Hepatocyte (in vitro differentiated cells): ENCODE measurements around the gene CCDC138. TPM values are rescaled to one million over a fixed set of nuclear protein-coding genes. Genes with fewer than 3 reads are reported as not detected.

Experiments
- DNase-seq: peaks from one replicate; pipeline ENCODE4 v3.0.0-alpha.2; 2016; ENCODE audit warnings: low spot score
- H2AFZ ChIP-seq: fragments of 200-600 bp; sonication (generic); 2 replicates; pipeline ENCODE4 v1.6.0; 2016; ENCODE audit warnings: antibody characterized with exemption, mild to moderate bottlenecking
- H3K27ac ChIP-seq: fragments of 200-600 bp; sonication (generic); 2 replicates; pipeline ENCODE4 v1.5.1; 2016; ENCODE audit warnings: mild to moderate bottlenecking
- H3K27me3 ChIP-seq: fragments of 200-600 bp; sonication (generic); 2 replicates; pipeline ENCODE4 v1.6.1; 2016
- H3K36me3 ChIP-seq: fragments of 200-600 bp; sonication (generic); replicated peaks from 2 replicates; pipeline ENCODE4 v1.5.1; 2016; ENCODE audit warnings: low read depth; ENCODE audit not compliant: insufficient read depth
- H3K4me1 ChIP-seq: fragments of 200-600 bp; sonication (generic); 2 replicates; pipeline ENCODE4 v1.5.1; 2016; ENCODE audit warnings: mild to moderate bottlenecking, moderate library complexity; ENCODE audit not compliant: insufficient read depth
- H3K4me2 ChIP-seq: fragments of 200-600 bp; sonication (generic); 2 replicates; pipeline ENCODE4 v1.6.0; 2016
- H3K4me3 ChIP-seq: fragments of 200-600 bp; sonication (generic); 2 replicates; pipeline ENCODE4 v1.5.1; 2016; ENCODE audit warnings: mild to moderate bottlenecking
- H3K79me2 ChIP-seq: fragments of 200-600 bp; sonication (generic); 2 replicates; pipeline ENCODE4 v1.6.0; 2017; ENCODE audit warnings: mild to moderate bottlenecking
- H3K9me2 ChIP-seq: fragments of 200-600 bp; sonication (generic); replicated peaks from 2 replicates; pipeline ENCODE4 v1.6.0; 2017; ENCODE audit warnings: mild to moderate bottlenecking; ENCODE audit not compliant: insufficient read depth
- H3K9me3 ChIP-seq: fragments of 200-600 bp; sonication (generic); 2 replicates; pipeline ENCODE4 v1.5.1; 2016; ENCODE audit warnings: low read depth, mild to moderate bottlenecking
- H4K20me1 ChIP-seq: fragments of 200-600 bp; sonication (generic); 2 replicates; pipeline ENCODE4 v1.6.0; 2016; ENCODE audit warnings: mild to moderate bottlenecking; ENCODE audit not compliant: insufficient read depth, poor library complexity, severe bottlenecking
- EZH2 ChIP-seq: fragments of 200-600 bp; sonication (generic); IDR thresholded peaks from 2 replicates; pipeline ENCODE4 v1.6.1; 2016; ENCODE audit warnings: antibody characterized with exemption, mild to moderate bottlenecking, borderline replicate concordance
- EZH2phosphoT487 ChIP-seq: fragments of 200-600 bp; sonication (generic); IDR thresholded peaks from one replicate; pipeline ENCODE4 v1.6.1; 2018; ENCODE audit warnings: antibody characterized with exemption, mild to moderate bottlenecking, low read depth, moderate library complexity; ENCODE audit not compliant: unreplicated experiment, severe bottlenecking
- WGBS: methylation state at CpG from one replicate; pipeline ENCODE4 v1.1.6; 2016; ENCODE audit warnings: low lambda C conversion rate; ENCODE audit errors: missing lambda C conversion rate; 5-methylcytosine and 5-hydroxymethylcytosine counted together
- polyA plus RNA-seq: library from polyadenylated mRNA; unstranded; fragments of >200 nt; fragmentation: Nextera tagmentation; extraction: Ambion mirVana; gene quantifications from 2 replicates; pipeline ENCODE4 v1.2.1, GENCODE V29; 2016
- small RNA-seq: library from RNA; depleted of rRNA; stranded (forward); fragments of <200 nt; gene quantifications from one replicate; pipeline ENCODE3, GENCODE V24; 2014
- total RNA-seq: library from RNA; depleted of rRNA; stranded (reverse); fragments of >200 nt; gene quantifications from 2 replicates; pipeline ENCODE4 v1.2.3, GENCODE V29; 2014
- TF ChIP-seq, protein P1 (sequence below): fragments of 200-600 bp; sonication (generic); IDR thresholded peaks from 2 replicates; pipeline ENCODE4 v1.5.1; 2016; ENCODE audit warnings: antibody characterized with exemption, mild to moderate bottlenecking; ENCODE audit not compliant: poor library complexity

Gene CCDC138
- total and polyA plus RNA-seq, 2 experiments from 2014 or later, result 2.7 to 6.6 TPM

DNA sequence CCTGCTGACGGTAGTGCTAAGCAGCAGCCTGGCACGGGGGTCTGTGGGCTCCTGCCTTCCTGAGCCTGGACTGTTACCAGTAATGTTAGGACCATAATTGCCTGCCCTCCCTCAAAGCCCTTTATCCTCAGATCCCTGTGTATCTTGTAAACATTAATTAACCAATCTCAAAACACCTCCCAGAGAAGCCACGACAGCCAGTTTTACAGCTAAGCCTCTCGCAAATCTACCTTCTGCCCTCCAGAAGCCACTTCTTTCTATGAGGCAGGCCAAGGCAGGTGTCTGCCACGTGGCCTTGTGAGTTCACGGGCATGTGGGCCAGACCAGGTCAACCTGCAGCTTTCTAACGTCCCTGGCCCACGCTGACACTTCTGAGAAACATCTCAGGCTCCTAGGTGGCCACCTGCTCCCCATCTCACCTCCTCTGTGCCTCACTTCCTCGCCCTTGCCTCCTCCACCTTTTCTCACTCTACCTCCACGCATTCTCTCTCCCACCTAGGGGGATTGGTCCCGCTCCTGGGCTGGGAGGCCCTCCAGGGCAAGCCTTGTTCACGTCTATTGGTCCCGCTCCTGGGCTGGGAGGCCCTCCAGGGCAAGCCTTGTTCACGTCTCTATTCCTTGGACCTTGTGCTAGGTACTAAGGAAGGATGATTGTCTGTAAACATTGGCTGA is 138.1 kb downstream of the CCDC138 start:
- H2AFZ ChIP-seq, result no peak overlapping the region
- no peak overlapping the region for H3K4me3 ChIP-seq
- TF ChIP-seq, protein P1, sequence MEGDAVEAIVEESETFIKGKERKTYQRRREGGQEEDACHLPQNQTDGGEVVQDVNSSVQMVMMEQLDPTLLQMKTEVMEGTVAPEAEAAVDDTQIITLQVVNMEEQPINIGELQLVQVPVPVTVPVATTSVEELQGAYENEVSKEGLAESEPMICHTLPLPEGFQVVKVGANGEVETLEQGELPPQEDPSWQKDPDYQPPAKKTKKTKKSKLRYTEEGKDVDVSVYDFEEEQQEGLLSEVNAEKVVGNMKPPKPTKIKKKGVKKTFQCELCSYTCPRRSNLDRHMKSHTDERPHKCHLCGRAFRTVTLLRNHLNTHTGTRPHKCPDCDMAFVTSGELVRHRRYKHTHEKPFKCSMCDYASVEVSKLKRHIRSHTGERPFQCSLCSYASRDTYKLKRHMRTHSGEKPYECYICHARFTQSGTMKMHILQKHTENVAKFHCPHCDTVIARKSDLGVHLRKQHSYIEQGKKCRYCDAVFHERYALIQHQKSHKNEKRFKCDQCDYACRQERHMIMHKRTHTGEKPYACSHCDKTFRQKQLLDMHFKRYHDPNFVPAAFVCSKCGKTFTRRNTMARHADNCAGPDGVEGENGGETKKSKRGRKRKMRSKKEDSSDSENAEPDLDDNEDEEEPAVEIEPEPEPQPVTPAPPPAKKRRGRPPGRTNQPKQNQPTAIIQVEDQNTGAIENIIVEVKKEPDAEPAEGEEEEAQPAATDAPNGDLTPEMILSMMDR, result no peak
- TF ChIP-seq EZH2phosphoT487 (no peak), EZH2 (no peak)
- no peaks in the 10 kb centered on the region for H3K9me2 ChIP-seq
- H3K4me1 ChIP-seq, result peaks cover 4% of the 10 kb centered on the region
- H3K79me2 ChIP-seq, result no peaks in the 10 kb centered on the region
- no peaks in the 10 kb centered on the region for H4K20me1 ChIP-seq
- no peak overlapping the region for H3K27ac ChIP-seq
- no peaks in the 10 kb centered on the region for H3K9me3 ChIP-seq
- H3K36me3 ChIP-seq, result no peaks in the 10 kb centered on the region
- 78% methylated on average over 14 of the region's 14 CpGs for WGBS
- H3K4me2 ChIP-seq, result no peak overlapping the region
- H3K27me3 ChIP-seq, result no peaks in the 10 kb centered on the region
- no peak for DNase-seq

DNA sequence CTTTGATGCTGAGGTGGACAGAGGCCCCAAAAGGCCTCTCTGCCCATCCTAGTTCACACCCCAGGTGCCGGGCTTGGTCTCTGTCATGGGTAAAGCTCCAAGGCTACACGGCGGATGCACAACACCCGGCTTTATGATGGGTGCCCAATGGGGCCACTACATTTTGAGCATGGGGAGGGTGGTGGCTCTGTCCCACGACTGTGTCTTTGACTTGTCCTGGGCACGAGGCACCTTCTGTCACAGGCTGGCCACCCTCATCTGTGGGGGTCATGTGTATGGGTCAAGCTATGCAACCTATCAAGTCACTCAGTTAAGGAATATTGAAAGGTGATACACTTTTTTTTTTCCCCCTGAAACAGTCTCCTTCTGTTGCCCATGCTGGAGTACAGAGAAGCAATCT is 138.7 kb downstream of the CCDC138 start:
- DNase-seq, result no peak
- peaks cover 4% of the 10 kb centered on the region for H3K4me1 ChIP-seq
- no peaks in the 10 kb centered on the region for H3K9me2 ChIP-seq
- WGBS, result 97% methylated on average over 6 of the region's 6 CpGs
- TF ChIP-seq EZH2 (no peak), EZH2phosphoT487 (no peak)
- TF ChIP-seq, protein P1, result no peak
- no peaks in the 10 kb centered on the region for H3K9me3 ChIP-seq
- H3K4me2 ChIP-seq, result no peak overlapping the region
- H3K79me2 ChIP-seq, result no peaks in the 10 kb centered on the region
- H3K4me3 ChIP-seq, result no peak overlapping the region
- no peak overlapping the region for H3K27ac ChIP-seq
- no peaks in the 10 kb centered on the region for H3K27me3 ChIP-seq
- H4K20me1 ChIP-seq, result no peaks in the 10 kb centered on the region
- no peak overlapping the region for H2AFZ ChIP-seq
- no peaks in the 10 kb centered on the region for H3K36me3 ChIP-seq

DNA sequence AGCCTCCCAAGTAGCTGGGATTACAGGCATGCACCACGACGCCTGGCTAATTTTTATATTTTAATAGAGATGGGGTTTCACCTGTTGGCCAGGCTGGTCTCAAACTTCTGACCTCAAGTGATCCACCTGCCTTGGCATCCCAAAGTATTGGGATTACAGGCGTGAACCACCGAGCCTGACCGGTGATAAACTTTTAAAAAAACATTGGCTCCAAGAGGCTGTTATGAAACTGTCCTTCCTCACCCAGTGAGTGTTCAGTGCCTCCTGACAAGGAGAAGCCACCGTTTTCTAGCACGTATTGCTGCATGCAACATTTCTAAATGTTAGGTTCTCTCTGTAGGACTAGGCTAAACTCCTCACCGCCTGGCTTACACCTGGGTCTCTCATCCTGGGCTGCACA is 139.2 kb downstream of the CCDC138 start:
- no peak for DNase-seq
- Histone ChIP-seq H3K4me3 (no peak overlapping the region), H3K4me1 (peaks cover 4% of the 10 kb centered on the region), H2AFZ (no peak overlapping the region), H3K4me2 (no peak overlapping the region), H3K79me2 (no peaks in the 10 kb centered on the region), H3K9me3 (no peaks in the 10 kb centered on the region), H3K9me2 (no peaks in the 10 kb centered on the region), H3K27me3 (no peaks in the 10 kb centered on the region), H3K27ac (no peak overlapping the region), H4K20me1 (no peaks in the 10 kb centered on the region), H3K36me3 (no peaks in the 10 kb centered on the region)
- TF ChIP-seq EZH2, result no peak
- TF ChIP-seq EZH2phosphoT487, result no peak
- TF ChIP-seq, protein P1, result no peak
- WGBS, result 89% methylated on average over 8 of the region's 8 CpGs

Small RNA genes within 50 kb of the gene (small RNA-seq; reads per million reads assigned to genes)
- not detected for gene AC073415.1

Other genes with a start within 250 kb of the CCDC138 start
- 66.1 and 72.9 TPM in 2 replicates for gene RANBP2, start 67.3 kb upstream of the CCDC138 start, total RNA-seq
- gene RANBP2, start 67.3 kb upstream of the CCDC138 start, polyA plus RNA-seq, result 9.6 and 13.5 TPM in 2 replicates
- 0.12 and 0.20 TPM in 2 replicates for gene EDAR, start 202.4 kb downstream of the CCDC138 start, total RNA-seq
- gene EDAR, start 202.4 kb downstream of the CCDC138 start, polyA plus RNA-seq, result 0.07 and 0.21 TPM in 2 replicates